SKM-1 (cell line): Measurements from ENCODE around the gene TOR2A.

ENCODE experiments used
- DNase-seq: peaks from one replicate; lab custom pipeline; 2025; ENCODE audit not compliant: unreplicated experiment; lab: John Stamatoyannopoulos, UW

TOR2A gene

GRCh38 chr9:127700594-127701255, 34.4 kb downstream of the TOR2A start:
- DNase-seq, result no peak

DNA sequence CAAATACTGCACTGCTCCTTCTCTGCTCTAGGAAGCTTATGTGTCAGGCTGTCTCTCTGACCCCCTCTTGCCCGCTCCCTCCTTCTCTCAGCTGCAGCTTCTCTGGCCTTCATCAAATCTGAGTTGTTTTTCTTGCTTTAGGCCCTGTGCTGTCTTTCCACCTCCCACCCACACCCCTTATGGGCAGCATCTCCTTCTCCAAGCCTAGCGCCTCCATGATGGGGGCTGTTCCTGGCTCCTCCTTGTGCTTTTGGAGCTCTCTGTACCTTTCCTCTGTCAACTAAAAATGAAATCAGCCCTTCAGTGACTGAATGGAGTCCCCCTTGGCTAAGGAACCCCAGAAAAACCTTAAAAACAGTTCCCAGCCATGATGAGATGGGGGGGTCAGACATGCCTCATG, 35.0 kb downstream of the TOR2A start:
- no peak for DNase-seq

DNA sequence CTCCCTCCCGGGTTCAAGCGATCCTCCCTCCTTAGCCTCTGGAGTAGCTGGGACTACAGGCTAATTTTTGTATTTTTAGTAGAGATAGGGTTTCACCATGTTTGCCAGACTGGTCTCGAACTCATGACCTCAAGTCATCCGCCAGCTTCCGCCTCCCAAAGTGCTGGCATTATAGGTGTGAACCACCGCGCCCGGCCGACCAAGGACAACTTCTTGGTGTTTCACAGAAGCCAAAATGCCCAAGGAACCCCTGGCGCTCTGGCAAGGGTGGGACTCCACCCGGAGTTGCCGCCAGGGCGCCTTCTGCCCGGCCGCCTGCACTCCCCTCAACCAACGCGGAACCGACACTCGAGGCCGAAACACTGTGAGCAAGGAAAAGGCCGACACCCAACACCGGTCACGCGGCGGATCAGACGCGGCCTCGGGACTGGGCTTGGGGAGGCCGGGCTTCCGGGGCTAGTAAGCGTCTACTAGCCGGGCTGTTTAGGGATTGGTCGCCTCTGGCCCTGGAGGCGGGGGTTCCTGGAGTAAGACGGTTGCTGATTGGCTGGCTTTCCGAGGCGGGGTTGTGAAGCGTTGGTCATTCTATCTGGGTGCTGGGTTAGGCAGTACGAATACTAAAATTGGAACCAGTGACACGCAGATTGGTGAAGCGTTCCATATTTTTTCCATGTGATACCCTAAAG, 36.0 kb downstream of the TOR2A start:
- DNase-seq, result no peak

DNA sequence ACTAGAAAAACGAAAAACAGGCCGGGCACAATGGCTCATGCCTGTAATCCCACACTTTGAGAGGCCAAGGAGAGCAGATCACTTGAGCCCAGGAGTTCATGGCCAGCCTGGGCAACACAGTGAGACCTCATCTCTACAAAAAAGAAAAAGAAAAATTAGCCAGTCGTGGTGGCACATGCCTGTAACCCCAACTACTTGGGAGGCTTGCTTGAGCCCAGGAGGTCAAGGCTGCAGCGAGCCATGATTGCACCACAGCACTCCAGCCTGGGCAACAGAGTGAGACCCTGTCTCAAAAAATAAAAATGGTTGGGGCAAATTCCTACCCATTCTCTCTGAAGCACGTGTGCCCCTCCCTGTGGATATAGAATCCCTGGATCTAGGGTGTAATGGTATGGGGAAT, 36.7 kb downstream of the TOR2A start:
- no peak for DNase-seq

- DNase-seq, result no peak
Measured at GRCh38 chr9:127697575-127697974, 37.5 kb downstream of the TOR2A start.

DNA sequence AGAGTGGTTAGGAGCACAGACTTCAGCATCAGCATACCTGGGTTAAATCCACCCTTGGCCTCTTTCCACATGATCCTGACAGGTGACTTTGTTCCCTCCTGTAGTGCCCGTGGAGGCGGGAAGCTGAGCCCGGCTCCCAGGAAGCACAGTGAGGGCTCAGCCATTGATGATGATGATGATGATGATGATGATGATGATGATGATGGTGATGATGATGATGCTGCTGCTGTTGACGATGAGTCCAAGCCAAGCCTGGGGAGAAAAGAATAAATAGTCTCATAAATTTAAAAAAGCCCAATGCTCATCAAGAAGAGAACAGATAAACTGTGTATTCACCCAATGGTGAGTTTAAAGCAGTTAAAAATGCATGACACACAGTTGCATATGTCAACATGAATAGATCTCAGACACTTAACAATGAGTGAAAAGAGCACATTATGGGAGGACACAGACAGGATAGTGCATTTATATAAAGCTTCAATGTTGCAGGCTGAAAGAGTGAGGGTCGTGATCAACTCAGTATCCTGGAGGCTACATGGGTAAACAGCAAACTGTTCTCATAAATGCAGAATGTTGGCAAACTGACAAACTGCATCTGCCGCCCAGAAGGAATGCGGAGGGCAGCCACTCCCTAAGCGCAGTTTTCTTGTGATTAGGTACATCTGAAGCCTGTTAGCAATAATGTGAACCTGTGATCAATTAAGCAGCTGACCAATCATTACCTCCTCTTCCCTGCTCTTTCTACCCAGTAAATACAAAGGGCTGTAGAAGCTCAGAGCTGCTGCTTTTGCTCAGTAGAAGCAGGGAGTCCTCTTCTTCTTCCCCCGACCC, 40.0 kb downstream of the TOR2A start:
- DNase-seq, result no peak

- DNase-seq, result no peak
Measured at GRCh38 chr9:127693697-127694096, 41.4 kb downstream of the TOR2A start.

DNA sequence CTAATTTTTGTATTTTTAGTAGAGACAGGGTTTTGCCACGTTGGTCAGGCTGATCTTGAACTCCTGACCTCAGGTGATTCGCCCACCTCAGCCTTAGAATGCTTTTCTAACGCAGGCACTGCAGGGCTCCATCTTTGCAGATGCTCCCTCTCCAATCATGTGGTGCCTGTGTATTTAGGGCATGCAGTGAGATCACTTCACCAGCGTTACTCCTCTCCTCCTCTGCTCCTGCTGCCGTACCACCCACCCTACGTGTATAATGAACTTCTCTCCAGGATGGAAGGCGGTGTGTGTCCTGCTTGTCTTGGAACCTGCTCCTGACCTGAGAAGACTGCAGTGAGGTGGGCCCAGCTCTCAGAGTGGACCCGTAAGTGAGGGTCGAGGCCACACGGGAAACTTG, 42.0 kb downstream of the TOR2A start:
- DNase-seq, result no peak

DNA sequence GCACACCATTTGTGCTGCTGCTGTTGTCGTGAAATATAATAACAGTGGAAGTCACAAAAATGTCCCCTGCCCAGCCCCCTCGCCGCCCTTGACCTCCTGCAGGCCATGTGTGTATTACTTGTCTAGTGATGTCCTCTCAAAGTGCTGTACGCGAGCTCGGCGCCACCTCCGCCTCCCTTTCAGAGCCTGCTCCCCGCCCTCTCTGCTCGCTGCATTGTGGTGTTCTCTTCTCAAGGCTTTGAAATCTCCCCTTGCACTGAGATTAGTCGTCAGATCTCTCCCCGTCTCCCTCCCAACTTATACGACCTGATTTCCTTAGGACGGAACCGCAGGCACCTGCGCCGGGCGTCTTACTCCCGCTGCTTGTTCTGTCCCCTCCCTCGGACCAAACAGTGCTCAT, 43.0 kb downstream of the TOR2A start:
- no peak for DNase-seq

GRCh38 chr9:127690735-127691134, 44.4 kb downstream of the TOR2A start:
- DNase-seq, result no peak

GRCh38 chr9:127689329-127690000, 45.6 kb downstream of the TOR2A start:
- no peak for DNase-seq

GRCh38 chr9:127686461-127687393, 48.4 kb downstream of the TOR2A start:
- no peak for DNase-seq

DNA sequence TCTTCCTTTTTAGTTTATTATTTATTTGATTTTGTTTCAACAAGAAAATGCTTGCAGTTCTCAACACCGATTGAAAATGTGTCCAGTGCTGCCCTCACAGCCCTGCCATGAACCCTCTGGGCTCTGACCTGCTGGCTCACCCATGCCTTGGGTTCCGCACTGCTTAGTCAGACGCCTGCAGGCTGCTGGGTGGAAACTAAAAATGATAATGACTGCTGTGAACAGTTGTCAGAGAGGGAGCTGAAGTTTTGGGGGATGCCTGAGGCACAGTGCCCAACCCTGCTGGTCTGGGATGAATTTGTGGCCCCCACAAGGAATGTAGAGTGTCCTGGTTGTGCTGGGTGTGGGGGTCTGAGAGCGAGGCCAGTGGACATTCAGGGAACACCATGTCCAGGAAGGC, 50.5 kb downstream of the TOR2A start:
- DNase-seq, result no peak

GRCh38 chr9:127683723-127684122, 51.4 kb downstream of the TOR2A start:
- no peak for DNase-seq

DNA sequence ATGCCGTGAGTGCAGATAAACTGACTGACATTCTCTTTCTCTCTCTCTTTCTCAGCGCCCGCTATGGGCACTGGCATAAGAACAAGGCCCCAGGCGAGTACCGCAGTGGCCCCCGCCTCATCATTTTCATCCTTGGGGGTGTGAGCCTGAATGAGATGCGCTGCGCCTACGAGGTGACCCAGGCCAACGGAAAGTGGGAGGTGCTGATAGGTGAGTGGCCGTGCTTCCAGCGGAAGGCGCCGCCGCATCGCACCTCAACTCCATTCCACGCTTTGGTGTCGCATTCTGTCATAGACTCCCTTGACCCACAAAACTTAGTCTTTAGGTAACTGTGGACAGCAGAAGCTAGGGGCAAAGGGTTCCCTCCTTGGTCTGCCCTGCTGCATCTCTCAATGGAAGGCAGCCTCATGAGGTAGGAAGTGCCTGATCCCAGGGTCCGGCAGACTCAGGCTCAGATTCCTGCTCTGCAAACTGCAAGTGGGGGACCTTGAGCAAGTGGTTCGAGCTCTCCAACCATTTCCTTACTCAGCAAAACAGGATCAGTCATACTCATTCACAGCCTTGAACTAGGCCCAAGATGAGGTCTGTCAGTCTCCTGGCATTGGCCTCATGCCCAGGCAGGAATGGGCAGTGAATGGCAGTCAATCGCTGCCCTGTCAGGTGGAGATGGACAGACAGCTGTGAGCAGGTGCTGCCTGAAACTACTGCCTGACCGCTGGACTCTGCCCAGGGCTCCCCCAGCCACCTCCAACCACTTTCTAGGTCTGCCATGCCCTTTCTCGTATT, 52.5 kb downstream of the TOR2A start:
- DNase-seq, result no peak
